Motor neuron (in vitro differentiated cells): ENCODE results near the gene RELN. TPM values are rescaled to one million over a fixed set of nuclear protein-coding genes. Genes with fewer than 3 reads are reported as not detected.
A peak's percentile ranks its signal among the peaks of the same experiment; 100 is the strongest.

Experiments
- ATAC-seq, 8 experiments: fragments of 200-7000 bp; cut with Tn5 transposase; replicated peaks in 6 of 8; 2 replicates each; pipeline ENCODE4 v1.8.0; 2021; ENCODE audit warnings: mild to moderate bottlenecking in 8 of 8, moderate library complexity in 8 of 8
- H3K27ac ChIP-seq, 2 donors: fragments of 250-450 bp; sonication (Bioruptor Pico); 2 replicates each; pipeline ENCODE4 v1.9.0; 2021; ENCODE audit warnings: antibody characterized with exemption in 2 of 2, mild to moderate bottlenecking in 2 of 2, moderate library complexity in 1 of 2
- H3K4me1 ChIP-seq, 2 donors: fragments of 250-450 bp; sonication (Bioruptor Pico); replicated peaks in 1 of 2; 2 replicates each; pipeline ENCODE4 v1.6.1; 2021; ENCODE audit warnings: antibody characterized with exemption in 2 of 2, mild to moderate bottlenecking in 2 of 2, moderate library complexity in 1 of 2
- H3K4me3 ChIP-seq, 5 donors: fragments of 250-450 bp; sonication (Bioruptor Pico); 2 replicates each; pipeline ENCODE4 v1.9.0; 2021; ENCODE audit warnings: antibody characterized with exemption in 5 of 5, mild to moderate bottlenecking in 5 of 5, moderate library complexity in 4 of 5
- WGBS, 10 experiments: fragments of 450-650 bp; shearing (Covaris generic); methylation state at CpG; one replicate each; pipeline ENCODE4 v1.0.0; 2022; 5-methylcytosine and 5-hydroxymethylcytosine counted together
- in situ Hi-C, 9 experiments: fragments of 400-800 bp; cut with MboI; loops; one replicate each; pipeline ENCODE4 v1.15.0; 2021; ENCODE audit warnings: low sequenced_read_pairs in 9 of 9, low pct_unique_long_range_greater_than_20kb in 2 of 9; ENCODE audit not compliant: unreplicated experiment in 9 of 9
- total RNA-seq, 8 experiments: library from RNA; unstranded; fragments of 300-600 nt; gene quantifications; 2 replicates each; pipeline versions ENCODE4 v1.2.3 to v1.2.4, GENCODE V29; 2022

RELN gene
- total RNA-seq, 8 experiments from 2014 or later = 0.36 to 72.9 (median 35.2) TPM

DNA sequence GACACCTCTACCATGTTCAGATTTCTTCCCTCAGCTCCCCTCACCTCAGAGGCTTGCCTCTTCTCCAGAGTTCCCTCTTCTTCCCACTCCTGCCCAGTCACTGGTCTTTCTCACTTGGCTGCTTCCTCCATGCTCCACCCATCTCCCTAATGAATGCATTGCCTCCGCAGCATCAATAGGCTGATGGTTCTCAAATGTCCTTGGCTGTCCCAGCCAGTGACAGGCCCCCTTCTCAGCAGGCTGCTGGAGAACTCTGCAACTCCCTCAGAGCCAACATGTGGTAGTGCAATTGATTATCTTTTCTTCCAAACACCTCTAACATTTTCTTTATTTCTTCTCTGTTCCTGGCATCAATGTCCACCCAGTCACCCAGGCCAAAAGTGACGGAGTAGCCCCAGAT, 218.2 kb downstream of the RELN start:
- peaks cover 0 to 11% of the 10 kb centered on the region in 2 donors for H3K4me1 ChIP-seq
- no peak overlapping the region for H3K27ac ChIP-seq
- in situ Hi-C loops = no loop called here
- no peak overlapping the region for H3K4me3 ChIP-seq
- 29 to 100% (median 100%) methylated on average over 1 to 2 of the region's 2 CpGs; no CpG with 5 or more reads in 5 of the 10 experiments for WGBS, 10 experiments
- ATAC-seq = no peak

DNA sequence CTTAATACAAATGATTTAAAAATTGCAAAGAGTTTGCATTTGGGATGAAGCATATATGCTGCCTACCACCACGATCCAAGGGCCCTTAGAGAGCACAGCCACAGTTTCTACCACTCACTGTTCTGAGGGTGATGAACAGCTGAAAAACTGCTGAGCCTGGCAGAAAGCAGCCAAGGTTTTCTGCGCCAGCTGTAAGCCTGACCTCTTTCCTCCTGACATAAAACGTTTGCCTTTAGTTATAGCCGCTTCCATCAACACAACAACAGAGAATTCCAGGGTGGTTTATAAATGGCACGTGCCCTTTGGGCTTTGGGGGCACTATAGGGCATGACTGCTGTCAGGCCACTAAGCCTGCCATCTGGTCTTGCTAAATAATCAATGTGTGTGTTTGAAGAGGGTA, 222.8 kb downstream of the RELN start:
- Histone ChIP-seq H3K27ac (peak overlapping the region in 1 of 2 donors; percentile 40), H3K4me3 (no peak overlapping the region), H3K4me1 (peaks cover 0 to 16% of the 10 kb centered on the region in 2 donors)
- 0 to 51% (median 42%) methylated on average over 1 to 5 of the region's 5 CpGs; no CpG with 5 or more reads in 1 of the 10 experiments for WGBS, 10 experiments
- in situ Hi-C loops = no loop called here
- peak in 2 of 8 experiments; percentile 32 to 49 for ATAC-seq

DNA sequence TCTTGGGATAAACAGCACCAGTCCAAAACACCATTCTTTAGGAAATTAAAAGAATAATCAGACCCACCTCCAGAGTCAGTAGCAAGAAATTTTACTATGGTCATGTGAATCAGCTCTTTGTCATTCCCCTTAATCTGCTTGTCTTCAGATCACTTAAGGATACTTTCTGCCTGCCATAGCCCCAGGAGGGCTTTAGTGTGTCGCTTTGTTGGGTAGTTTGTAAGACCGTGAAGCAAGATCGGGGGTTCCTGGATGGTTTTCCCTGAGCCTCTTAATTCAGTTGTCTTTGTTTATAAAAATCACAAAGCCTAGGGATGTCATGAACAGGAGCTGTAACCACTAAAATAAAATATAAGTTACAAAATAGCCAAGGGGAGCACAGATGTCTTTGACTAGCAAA, 223.6 kb downstream of the RELN start:
- 33 to 76% (median 49%) methylated on average over 1 to 3 of the region's 3 CpGs; no CpG with 5 or more reads in 2 of the 10 experiments for WGBS, 10 experiments
- Histone ChIP-seq H3K27ac (no peak overlapping the region), H3K4me3 (no peak overlapping the region), H3K4me1 (peaks cover 0 to 16% of the 10 kb centered on the region in 2 donors)
- ATAC-seq = peak in 1 of 8 experiments; percentile 18
- in situ Hi-C loops = no loop called here

DNA sequence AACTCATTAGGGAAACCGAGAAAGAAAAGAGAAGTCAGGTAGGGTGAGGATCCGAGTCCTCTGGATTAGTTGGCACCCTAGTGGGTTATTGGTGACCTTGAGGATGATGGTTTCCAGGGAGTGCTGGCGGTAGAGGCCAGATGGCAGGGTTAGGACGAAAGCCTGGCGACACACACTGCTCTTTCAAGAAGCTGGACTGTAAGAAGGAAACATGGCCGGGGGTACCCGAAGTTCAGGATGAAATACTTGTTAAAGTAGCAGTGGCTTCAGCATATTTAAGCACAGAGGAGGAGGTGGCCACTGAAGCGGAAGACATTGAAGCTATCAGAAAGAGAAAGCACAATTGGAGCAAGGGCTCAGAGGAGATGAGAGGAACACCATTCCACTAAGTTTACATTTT, 224.6 kb downstream of the RELN start:
- in situ Hi-C loops = no loop called here

DNA sequence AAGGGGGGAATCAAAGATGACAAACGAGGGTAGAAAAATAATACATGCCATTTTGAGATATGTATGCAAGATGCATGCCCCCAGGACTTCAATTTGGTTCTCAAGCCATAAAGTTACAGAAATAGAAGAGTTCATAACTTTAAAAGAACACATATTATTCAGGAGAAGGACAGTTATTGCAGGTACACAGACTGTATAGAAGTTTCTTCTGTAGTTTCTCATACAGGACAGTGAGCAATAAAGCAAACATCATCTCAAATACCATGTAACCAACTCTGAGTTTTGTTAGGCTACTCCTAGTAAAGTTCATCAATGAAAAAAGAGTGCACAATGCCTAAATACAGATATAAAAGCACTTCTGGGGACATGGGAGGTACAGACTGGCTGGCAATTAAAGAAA, 226.6 kb downstream of the RELN start:
- no peak overlapping the region for H3K27ac ChIP-seq
- ATAC-seq = peak in 1 of 8 experiments; percentile 60
- in situ Hi-C loops = no loop called here
- no peak overlapping the region for H3K4me3 ChIP-seq
- peaks cover 0 to 23% of the 10 kb centered on the region in 2 donors for H3K4me1 ChIP-seq
- 0 to 80% (median 25%) methylated on average over 1 of the region's 1 CpG; no CpG with 5 or more reads in 2 of the 10 experiments for WGBS, 10 experiments

More for the DNA sequence above, 224.6 kb downstream of the RELN start:
- Histone ChIP-seq H3K4me3 (no peak overlapping the region), H3K4me1 (peaks cover 0 to 23% of the 10 kb centered on the region in 2 donors), H3K27ac (no peak overlapping the region)
- no peak for ATAC-seq
- WGBS, 10 experiments = 30 to 99% (median 81%) methylated on average over 2 to 8 of the region's 8 CpGs

DNA sequence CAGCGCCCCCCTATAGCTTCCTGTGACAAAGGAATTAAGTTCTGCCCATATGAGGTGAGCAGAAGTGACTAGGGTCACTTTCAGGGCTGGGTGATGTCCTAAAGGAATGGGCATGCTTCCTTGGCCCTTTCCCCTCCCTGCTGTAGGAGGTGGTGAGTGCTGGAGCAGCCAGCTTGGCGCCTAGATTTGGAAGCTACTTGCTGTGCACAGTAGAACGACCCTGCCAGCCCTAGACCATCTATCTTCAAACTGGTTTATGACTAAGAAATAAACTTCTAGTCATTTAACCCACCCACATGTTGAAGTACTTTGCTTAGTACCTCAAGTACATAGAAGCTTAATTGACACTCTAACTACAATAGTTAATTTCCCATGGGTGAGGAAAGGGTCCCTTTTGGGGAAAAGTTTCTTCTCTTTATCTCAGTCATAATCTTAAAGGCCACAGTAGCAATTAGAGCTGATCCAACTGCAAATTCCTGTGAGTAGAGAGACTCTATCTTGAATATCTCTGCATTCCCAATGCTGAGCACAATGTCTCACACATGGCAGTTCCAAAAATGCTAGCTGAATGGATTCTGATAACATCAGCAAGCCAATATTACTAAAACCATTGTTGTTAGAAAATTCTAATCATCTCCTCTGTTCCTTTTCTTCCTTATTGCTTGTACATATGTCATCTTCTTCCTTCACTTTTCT, 227.2 kb downstream of the RELN start:
- ATAC-seq = peak in 2 of 8 experiments; percentile 16 to 84
- no peak overlapping the region for H3K27ac ChIP-seq
- WGBS, 10 experiments = 25 to 100% (median 82%) methylated on average over 1 to 3 of the region's 3 CpGs; no CpG with 5 or more reads in 2 of the 10 experiments
- H3K4me3 ChIP-seq = no peak overlapping the region
- in situ Hi-C loops = no loop called here
- peaks cover 0 to 21% of the 10 kb centered on the region in 2 donors for H3K4me1 ChIP-seq

DNA sequence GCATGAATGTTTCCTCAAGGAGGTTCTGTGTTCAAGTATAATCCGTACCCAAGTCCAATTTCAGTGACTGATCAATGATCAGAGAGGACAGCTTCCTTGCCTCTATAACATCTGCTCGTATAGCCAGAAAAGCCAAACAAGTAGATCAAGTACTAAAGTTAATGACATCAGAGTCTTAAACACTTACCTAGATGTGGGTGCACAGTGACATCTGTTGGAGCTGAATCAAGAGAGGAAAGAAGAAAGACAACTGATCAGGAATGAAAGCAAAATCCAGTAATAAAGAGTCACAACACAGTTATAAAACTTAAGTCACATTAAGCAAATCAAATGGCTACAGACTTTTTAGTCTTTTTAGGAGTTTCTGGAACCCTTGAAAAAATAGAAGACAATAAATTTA, 236.5 kb downstream of the RELN start:
- H3K4me1 ChIP-seq = no peaks in the 10 kb centered on the region
- no peak overlapping the region for H3K4me3 ChIP-seq
- 0 to 82% (median 60%) methylated on average over 1 to 2 of the region's 2 CpGs; no CpG with 5 or more reads in 5 of the 10 experiments for WGBS, 10 experiments
- ATAC-seq = no peak
- in situ Hi-C loops = no loop called here
- no peak overlapping the region for H3K27ac ChIP-seq

DNA sequence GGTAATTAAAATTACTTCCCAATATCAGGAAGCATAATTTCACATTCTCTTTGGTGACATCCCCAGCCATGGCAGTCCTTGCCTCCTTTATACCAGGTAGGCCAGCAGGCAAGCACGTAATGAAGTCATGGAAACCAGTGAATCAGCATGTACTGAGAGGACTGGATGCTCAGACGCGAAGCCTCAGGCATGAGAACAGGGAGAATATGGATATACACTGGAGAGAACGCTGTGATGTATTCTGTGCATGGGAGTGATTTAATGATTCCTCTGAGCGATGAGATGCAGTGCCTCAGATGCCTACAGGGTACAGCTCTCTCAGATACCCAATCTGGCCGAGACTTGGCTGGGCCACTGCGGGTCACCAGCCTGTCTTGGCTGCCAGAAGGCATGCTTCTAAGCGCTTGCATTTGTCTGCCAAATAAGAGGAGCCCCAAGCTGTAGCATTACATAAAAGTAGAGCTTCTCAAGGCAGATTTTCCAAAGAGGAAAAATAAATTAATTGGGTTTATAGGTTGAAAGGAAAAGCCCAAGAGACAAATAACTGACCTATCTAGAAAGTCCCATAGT, 238.1 kb downstream of the RELN start:
- Histone ChIP-seq H3K4me3 (no peak overlapping the region), H3K27ac (no peak overlapping the region), H3K4me1 (no peaks in the 10 kb centered on the region)
- ATAC-seq = peak in 3 of 8 experiments; percentile 33 to 70 (median 50)
- WGBS, 10 experiments = 52 to 100% (median 73%) methylated on average over 1 to 8 of the region's 8 CpGs; no CpG with 5 or more reads in 3 of the 10 experiments
- in situ Hi-C loops = no loop called here

DNA sequence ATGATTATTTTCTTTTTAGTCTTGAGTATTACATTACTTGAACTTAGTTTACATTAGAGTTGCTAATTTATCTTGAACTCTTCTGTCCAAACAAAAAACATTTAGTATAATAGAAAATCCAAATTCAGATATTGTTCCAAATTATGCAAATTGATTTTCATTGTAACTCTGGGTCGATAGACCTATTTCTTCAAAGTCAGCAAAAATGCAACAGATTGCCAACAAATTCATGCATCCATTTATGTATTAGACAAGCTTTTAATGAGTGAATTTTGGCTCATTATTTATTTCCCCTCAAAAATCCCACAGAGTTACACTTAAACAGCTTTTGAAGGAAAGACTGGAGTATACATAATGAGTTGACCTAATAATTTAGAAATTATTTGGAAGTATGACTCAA, 240.8 kb downstream of the RELN start:
- Histone ChIP-seq H3K4me3 (no peak overlapping the region), H3K4me1 (no peaks in the 10 kb centered on the region), H3K27ac (no peak overlapping the region)
- in situ Hi-C loops = no loop called here
- 20 to 100% (median 77%) methylated on average over 1 of the region's 1 CpG; no CpG with 5 or more reads in 2 of the 10 experiments for WGBS, 10 experiments
- ATAC-seq = no peak

DNA sequence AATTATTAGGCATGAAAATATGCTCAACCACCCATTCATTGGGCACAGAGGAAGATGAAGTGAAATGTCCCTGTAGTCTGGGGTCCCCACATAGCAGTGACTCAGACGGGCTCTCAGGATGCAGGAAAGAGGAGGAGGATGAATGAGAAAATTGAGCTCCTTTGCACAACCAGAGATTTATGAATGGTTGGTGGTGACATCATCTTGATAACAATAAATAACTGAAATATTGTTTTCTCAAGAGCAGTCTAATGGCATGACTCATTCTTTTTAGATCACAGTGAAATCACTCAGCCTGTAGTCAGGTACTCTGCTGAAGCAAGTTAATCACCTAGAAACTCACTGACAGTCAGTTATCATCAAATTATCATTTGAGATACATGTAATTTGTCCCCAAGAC, 254.1 kb downstream of the RELN start:
- in situ Hi-C loops = no loop called here
- H3K4me1 ChIP-seq = peaks cover 19 to 40% of the 10 kb centered on the region in 2 donors
- peak in 5 of 8 experiments; percentile 96 to 97 (median 96) for ATAC-seq
- 0 to 43% (median 37%) methylated on average over 1 of the region's 1 CpG; no CpG with 5 or more reads in 6 of the 10 experiments for WGBS, 10 experiments
- peak overlapping the region in 1 of 2 donors; percentile 22 for H3K27ac ChIP-seq
- no peak overlapping the region for H3K4me3 ChIP-seq

DNA sequence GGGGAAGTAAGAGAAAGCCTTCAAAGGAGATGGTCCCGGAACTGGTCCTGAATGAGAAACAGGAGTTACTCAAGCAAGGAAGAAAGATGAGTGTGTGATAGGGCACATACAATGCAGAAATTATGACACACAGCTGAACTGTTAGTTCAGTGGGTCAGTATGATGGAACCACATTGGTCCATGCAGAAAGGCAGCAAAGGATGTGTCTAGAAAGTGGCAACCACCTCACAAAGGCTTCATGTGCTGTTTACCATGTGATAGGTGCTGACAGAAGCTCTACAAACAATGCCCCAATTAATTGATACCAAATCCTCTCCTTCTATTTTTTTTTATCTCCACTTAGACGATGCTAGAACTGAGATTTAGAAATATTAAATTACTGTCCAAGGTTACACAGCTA, 258.3 kb downstream of the RELN start:
- in situ Hi-C loops = no loop called here
- H3K4me1 ChIP-seq = peaks cover 28 to 47% of the 10 kb centered on the region in 2 donors
- no peak overlapping the region for H3K4me3 ChIP-seq
- no peak overlapping the region for H3K27ac ChIP-seq
- no peak for ATAC-seq
- WGBS, 10 experiments = 0 to 92% (median 62%) methylated on average over 1 to 2 of the region's 2 CpGs

DNA sequence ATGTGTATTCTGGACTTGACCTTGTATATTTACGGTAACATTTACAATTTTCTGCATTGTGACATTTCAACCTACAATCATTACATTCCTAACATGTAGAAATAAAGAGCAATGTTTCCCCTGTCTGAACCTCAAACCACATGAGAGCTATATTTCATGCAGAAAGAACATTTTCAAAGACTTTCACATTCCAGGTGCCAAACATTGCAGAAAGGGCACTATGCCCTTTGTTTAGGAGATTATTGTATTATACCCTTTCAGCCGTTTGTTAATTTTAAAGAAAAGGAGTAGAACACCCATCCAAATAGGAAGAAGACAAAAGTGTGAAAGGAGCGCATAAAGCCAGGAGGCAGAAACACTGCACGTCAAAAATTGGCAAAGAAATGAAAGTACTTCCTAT, 260.4 kb downstream of the RELN start:
- no peak overlapping the region for H3K27ac ChIP-seq
- WGBS, 10 experiments = 12 to 85% (median 75%) methylated on average over 2 to 4 of the region's 4 CpGs; no CpG with 5 or more reads in 1 of the 10 experiments
- ATAC-seq = peak in 2 of 8 experiments; percentile 16 to 49
- peaks cover 9 to 27% of the 10 kb centered on the region in 2 donors for H3K4me1 ChIP-seq
- no peak overlapping the region for H3K4me3 ChIP-seq
- in situ Hi-C loops = no loop called here

DNA sequence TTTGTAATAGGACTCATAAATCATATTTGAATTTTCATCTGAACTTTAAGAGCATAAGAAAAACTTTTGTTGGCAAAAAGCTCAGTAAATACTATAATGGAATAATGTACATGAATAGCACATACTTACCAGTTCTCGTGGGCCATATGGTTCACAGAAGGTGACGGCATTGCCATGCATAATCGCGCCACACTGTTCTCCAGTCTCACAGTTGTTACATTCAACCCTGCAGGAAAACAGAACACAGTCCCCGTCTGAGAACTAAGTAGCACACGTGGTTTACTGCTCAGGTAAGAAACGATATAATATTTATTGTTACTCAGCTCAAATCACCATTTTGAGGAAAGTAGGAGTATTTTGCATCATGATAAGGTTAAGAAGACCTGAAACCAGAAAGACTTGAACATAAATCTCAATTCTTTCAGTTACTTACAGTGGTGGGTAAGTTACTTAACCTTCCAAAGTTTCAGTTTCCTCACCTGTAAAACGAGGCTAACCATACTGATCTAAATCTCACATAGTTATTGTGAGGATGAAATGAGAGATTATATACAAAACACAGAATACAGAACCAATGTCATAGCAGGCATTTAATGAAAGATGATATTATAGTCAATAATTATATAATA, 261.4 kb downstream of the RELN start:
- H3K27ac ChIP-seq = no peak overlapping the region
- WGBS, 10 experiments = 0 to 100% (median 83%) methylated on average over 1 to 8 of the region's 8 CpGs; no CpG with 5 or more reads in 2 of the 10 experiments
- H3K4me3 ChIP-seq = no peak overlapping the region
- in situ Hi-C loops = no loop called here
- H3K4me1 ChIP-seq = peaks cover 9 to 27% of the 10 kb centered on the region in 2 donors
- peak in 1 of 8 experiments; percentile 46 for ATAC-seq
